Erythroblast (primary cell): ENCODE measurements around the gene BSCL2.

ENCODE experiments used
- GATA1 ChIP-seq: IDR thresholded peaks from 2 replicates; pipeline ENCODE4 v1.6.1; 2011; ENCODE audit warnings: low read depth, mild to moderate bottlenecking, control low read depth, low read length, moderate library complexity
- POLR2A ChIP-seq: IDR thresholded peaks from 2 replicates; pipeline ENCODE4 v1.6.1; 2011; ENCODE audit warnings: mild to moderate bottlenecking, low read length

- TF ChIP-seq POLR2A (no peak), GATA1 (no peak)
Observed at GRCh38 chr11:62708392-62708791, 1.2 kb upstream of the BSCL2 start.
